Measurements from ENCODE around the gene DLX1.
"Not testable (repeated sequence)": the region's sequence is repeated elsewhere in the genome, so short reads cannot be mapped to it uniquely, and the experiment has no call there.

The DLX1 gene

DNA sequence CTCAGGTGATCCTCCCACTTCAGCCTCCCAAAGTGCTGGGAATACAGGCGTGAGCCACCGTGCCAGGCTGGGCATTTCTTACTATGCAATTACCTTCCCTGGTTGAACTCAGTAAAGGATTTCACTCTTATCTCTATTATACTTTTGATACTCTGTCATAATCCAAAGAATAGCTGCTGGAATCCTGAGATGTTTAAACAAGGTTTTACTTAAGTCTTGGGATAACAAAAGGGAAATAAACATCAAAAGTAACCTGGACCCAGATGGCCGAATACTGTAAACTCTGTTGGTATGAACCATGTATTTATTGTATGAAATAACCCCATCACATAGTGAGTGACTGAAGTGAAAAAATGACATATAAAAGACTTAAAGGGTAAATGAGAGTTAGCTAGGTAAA, 29.3 kb downstream of the DLX1 start:
- DNase-seq (ENCODE audit: low read depth): no peak

DNA sequence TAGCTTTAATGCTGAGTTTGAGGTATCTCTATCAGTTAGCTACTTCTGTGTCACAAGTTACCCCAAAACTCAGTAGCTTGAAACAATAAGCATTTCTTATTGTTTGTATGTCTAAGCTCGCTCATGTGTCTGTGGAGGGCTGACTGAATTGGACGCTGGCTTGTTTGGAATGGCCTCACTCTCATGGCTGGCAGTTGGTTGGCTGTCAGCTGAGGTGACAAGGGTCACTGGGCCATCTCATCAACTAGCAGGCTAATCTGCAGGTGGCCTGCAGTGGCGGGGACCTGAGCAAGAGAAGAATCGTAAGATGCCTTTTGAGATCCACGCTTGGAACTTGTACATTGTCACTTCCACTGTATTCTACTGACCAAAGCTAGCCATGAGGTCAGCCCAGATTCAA, 30.8 kb downstream of the DLX1 start:
- DNase-seq (ENCODE audit: low read depth): no peak

DNA sequence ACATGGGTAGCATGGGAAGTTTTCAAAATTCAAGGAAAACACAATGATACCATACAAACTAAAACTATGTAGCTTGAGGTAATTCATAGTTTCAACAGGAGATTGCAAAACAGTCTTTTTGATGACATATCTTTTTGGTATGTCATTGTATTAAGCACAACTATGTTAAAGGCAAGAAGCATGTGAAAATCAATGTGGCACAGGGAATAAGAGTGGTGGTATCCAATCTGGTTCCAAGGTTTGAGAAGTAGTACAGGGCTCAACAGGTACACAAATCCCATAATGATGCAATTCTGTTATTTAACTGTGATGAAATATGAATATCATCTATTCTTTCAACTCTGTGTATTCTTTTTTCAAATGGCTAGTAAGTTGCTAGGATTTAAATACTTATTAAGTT, 33.8 kb downstream of the DLX1 start:
- no peak for DNase-seq (ENCODE audit: low read depth)

DNA sequence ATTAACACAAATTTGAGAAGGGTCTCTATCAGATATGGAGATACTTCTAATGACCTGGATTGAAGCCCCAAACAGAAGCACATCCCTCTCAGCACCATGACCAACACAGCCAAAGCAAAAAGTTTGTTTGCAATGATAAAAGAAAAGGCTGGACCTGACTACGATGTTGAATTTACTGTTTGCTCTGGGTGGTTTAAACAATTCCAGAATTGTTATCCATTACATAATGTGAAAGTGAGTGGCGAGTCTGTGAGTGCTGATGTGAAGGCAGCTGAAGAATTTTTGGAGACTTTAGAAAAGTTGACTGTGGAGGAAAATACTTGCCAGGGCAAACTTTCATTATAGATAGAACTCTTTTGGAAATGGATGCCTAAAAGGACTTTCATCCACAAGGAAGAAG, 34.8 kb downstream of the DLX1 start:
- DNase-seq (ENCODE audit: low read depth): no peak

DNA sequence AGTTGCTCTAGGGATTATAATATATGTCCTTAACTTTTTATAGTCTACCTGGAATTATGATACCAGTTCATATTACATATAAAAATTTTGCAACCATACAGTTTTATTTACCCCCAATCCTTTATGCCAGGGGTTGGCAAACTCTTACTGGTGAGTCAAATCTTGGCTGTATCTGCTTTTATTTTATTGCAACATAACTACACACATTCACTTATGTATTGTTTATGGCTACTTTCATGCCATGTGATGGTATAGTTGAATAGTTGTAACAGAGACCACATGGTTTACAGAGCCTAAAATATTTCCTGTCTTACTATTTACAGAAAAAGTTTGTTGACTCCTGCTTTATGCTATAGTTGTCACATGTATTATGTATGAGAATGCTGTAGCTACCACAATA, 43.2 kb downstream of the DLX1 start:
- DNase-seq (ENCODE audit: low read depth): no peak

DNA sequence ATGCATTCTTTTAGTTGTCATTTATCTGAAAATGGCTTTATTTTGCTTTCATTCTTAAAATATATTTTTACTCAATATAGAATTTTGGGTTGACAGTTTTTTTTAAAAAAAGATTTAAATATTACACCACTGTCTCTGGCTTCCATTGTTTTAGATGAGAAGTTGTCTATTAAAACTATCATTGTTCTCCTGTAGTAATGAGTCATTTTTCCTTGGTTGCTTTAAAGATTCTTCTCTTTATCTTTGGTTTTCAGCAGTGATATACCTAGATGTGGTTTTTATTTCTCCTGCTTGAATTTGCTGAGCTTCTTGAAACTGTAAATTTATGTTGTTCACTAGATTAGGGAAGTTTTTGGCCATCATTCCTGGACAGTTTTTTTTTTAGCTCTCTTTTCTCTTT, 44.1 kb downstream of the DLX1 start:
- no peak for DNase-seq (ENCODE audit: low read depth)

DNA sequence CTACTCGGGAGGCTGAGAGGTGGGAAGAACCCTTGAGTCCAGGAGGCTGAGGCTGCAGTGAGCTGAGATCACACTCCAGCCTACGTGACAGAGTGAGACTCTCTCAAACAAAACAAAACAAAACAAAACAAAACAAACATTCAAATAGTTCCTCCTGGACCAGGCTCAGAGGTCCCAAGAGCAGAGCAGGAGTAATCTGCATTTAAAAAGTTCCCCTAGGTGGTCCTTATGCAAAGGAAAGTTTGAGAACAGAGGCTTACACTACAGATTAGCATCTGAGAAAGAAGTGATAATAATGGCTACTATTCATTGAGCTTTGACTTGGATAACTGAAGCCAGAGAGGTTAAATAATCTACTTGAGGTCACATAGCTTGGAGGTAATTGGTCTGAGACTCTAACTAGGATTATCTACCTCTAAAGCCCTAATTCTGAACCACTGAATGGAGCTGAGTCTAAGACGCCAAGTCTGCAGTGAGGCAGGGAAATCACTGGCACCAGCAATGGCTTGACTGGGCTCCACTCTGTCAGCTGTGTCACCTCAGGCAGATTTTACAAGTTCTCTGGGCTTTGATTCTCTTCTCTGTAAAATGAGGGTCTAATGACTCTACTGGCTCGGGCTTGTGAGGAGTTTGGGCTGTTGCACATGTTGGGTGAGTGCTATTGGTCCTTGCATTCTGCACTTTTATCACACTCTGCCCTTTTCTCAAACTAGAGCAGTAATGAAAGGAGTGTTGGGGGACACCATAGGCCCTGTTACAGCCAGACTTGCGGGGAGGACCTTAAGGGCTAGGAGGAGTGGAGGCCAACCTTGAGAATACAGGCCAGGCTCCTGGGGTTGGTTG, 46.6 kb downstream of the DLX1 start:
- DNase-seq (ENCODE audit: low read depth): no peak

DNA sequence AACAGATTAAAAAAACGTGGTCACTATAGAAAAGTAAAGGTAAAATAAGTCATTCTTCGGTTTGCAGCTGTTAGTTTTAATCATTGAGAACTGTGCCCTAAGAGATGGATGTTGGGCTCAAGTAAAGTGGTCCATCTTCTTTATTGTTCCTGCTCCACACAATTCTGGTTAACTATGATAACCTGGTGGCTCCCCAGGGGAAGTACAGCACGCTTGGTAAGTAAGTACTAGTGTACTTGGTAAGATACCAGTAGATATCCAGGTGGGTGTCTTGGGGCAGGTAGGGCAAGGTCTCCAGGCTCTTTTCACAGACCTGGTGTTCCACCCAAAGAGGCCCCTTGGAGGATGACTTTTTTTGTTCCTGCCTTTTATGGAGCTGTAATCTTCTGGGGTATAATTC, 49.0 kb downstream of the DLX1 start:
- no peak for DNase-seq (ENCODE audit: low read depth)

DNA sequence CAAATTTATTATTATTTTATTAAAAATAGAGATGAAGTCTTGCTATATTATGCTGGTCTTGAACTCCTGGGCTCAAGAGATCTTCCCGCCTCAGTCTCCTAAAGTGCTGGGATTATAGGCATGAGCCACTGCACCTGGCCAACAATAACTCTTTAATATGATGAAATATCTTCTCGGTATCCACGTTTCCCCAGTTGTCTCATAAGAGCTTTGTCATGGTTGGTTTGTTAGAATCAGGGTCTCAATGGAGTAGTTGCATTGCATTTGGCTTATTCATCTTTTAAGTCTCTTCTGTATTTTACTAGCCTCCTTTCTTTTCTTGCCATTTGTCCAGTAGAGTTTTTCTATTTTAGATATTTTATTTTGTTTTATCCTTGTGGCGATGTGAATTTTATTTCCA, 50.1 kb downstream of the DLX1 start:
- no peak for DNase-seq (ENCODE audit: low read depth)

DNA sequence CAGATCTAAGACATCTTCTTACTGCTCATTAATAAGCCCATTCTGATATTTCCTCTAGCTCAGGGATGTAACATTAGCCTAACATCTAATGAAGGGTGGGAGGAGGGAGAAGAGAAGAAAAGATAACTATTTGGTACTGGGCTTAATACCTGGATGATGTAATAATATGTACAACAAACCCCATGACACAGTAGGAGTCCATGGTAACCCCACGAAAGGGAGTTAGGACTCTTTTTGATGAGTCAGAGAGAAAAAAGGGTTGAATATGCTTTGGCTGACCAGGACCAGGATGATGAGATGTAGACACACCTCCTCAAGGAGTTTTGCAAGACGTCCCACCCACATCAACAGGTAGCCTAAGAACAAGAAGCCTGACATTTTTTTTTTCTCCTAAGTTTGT, 51.8 kb downstream of the DLX1 start:
- DNase-seq (ENCODE audit: low read depth): no peak

DNA sequence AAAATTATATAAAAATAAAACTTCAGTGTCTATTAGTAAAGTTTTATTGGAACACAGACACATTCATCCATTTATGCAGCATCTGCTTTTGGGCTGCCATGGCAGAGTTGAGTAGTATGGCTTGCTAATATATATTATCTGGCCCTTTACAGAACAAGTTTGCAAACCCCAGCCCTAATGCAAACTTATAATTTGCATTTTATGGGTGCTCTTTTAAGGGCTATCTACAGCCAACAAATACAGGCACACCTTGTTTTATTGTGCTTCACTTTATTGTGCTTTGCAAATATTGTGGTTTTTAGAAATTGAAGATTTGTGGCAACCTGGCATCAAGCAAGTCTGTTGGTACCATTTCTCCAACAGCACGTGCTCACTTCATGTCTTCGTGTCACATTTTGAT, 52.6 kb downstream of the DLX1 start:
- no peak for DNase-seq (ENCODE audit: low read depth)

DNA sequence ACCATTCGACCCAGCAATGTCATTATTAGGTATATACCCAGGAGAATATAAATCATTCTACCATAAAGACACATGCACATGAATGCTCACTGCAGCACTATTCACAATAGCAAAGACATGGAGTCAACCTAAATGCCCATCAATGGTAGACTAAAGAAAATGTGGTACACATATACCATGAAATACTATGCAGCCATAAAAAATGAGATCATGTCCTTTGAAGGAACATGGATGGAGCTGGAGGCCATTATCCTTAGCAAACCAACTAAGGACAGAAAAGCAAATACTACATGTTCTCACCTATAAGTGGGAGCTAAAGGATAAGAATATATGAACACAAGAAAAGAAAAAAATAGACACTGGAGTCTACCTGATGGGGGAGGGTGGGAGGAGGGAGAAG, 53.4 kb downstream of the DLX1 start:
- not testable (repeated sequence) for DNase-seq (ENCODE audit: low read depth)
